ENCODE results near the gene C1GALT1C1.
A peak's percentile ranks its signal among the peaks of the same experiment; 100 is the strongest.
"Not testable (repeated sequence)": the region's sequence is repeated elsewhere in the genome, so short reads cannot be mapped to it uniquely, and the experiment has no call there.

Gene C1GALT1C1

DNA sequence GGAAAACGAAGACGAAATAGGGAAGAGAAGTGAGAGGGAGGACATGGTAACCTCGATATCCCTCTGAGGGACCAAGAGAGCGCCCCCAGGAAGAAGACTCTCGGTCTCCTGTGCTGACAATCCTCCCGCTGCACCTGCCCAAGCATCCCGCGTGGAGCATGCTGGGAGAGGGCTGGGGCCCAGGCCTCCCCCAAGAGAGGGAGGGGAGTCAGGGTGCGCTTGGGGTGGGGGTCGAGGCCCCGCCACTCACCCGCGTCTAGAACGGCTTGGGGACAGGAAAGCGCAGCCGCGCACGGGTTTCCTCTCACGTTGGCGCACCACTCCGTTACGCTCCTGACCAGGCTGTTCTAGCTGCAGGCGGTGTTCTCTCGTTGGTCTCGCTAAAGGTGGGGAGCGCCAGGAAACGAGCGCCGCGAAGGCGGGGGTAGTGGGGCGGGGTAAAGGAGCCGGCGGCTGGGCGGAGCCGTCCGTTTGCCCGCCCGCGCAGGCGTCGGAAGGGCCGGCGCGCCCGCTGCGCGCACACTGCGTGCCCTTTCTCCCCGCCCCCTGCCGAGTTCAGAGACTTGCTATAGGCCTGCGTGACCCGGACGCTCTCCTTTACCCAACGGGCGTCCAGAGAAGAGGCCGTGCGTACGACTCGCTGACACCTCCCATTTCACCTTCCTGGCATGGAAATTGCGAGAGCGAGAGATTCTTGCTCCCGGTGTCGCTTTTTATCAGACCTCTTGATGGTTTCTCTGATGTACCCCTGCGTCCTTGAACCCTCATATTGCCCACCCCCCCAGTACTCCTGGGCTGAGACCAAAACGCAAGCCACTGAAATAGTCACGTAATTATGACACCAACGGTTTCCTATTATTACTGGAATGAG lies at the start of gene C1GALT1C1:
TSS of gene C1GALT1C1 (minus strand) at position 388 of the 871 bp plus-strand sequence. CDS start 2,888 bp downstream, outside the sequence.
- peak; percentile 94 for DNase-seq

DNA sequence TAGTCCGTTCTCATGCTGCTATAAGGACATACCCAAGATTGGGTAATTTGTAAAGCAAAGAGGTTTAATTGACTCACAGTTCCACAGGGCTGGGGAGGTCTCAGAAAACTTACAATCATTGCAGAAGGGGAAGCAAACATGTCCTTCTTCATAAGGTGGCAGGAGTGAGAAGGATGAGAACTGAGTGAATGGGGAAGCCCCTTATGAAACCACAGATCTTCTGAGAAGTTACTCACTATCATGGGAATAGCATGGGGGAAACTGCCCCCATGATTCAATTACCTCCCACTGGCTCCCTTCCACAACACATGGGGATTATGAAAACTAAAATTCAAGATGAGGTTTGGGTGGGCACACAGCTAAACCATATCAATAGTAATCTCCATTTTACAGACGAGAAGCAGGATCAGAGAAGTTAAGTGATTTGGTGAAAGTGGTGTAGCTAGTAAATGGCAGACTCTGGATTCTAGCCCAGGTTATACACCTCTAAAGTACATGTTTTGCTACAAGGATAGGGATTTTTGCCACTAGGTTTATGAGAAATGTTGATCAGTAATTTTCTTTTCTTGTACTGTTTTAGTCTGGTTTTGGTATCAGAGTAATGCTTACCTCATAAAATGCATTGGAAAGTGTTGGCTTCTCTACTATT lies 47.3 kb upstream of the C1GALT1C1 start:
- no peak for DNase-seq

DNA sequence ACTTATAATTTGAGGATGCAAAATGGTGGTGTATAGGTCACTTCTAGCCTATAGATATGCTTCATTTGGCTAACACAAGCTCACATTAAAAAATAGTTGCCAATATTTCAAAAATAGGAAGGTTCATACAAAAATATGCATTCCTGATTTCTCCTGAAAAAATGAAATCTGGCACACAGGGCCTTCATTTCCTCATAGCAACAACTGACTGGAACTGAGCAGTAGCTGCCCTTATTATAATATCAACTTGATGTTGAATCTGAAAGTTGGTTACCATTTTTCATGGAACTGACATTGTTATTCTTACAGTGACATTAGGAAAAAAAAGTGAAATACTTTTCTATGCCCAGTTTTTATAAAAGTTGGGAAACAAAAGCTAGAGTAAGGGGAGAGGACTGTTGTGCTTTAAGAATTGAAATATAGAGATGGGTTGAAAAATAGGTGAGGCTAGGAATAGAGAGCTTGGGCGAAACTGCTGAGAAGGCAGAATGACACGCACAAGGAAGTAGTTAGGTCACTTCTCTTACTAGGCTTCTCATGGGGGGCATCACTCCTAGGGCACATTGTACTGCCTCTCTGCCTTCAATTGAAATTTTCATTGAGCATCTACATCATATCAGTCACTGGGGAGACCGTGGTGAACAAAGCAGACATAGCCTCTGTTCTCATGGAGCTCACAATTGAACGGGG lies 43.1 kb upstream of the C1GALT1C1 start:
- DNase-seq, result no peak

GRCh38 chrX:120672389-120672788 lies 42.5 kb upstream of the C1GALT1C1 start:
- no peak for DNase-seq

DNA sequence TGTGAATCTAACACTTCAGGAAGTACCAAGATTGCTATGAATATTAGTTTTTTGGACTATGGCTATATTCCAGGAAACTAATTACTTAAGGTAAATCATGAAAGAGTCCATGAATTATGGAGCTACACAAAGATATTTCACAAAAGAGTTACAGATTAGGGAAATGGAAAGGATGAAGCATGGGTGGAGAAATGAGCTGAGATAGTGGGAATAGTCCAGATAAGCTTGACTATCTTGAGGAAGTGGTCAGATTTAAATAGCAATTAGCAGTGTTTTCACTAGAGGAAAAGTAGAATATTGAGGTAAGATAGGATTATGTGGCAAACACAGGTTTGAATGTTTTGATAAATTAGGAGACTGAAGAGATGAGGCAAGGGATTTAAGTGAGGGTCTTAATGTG lies 42.1 kb upstream of the C1GALT1C1 start:
- no peak for DNase-seq

DNA sequence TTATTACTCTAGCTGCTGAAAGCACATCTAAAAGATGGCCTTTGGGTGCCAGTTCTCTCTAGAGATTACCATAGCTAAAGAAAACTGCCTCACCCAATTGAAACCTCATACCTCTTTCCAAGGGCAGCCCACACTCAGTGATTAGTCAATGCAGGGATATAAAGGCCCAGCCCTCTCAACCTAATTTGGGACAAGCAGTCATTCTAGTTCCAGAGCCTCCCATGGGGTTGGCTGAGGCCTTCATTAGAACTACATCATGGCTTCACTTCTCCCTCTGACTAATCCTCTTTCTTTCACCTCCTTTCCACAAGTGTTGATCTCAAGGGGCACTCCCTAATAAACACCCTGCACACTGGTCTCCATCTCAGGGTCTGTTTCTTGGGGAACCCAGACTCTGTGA lies 38.5 kb upstream of the C1GALT1C1 start:
- DNase-seq, result no peak

- not testable (repeated sequence) for DNase-seq
Observed at GRCh38 chrX:120664535-120664934, 34.7 kb upstream of the C1GALT1C1 start.

DNA sequence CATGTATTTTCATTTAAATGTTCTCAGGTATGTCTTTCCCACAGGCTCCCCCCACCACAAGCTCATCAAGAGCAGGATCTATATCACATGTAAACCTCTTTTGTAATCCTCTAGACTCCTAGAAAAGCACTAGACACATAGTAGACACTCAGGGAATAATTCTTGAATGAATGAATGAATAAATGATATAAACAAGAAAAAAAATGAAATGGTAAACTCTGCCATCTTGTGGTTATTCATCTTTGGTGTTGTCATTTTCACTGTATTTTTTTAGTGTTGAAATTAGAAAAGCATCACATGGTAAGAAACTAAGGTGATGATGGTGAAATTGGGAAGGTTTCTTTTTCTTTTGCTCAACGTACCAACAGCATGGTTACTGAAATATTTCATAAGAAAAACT lies 34.2 kb upstream of the C1GALT1C1 start:
- DNase-seq, result no peak

DNA sequence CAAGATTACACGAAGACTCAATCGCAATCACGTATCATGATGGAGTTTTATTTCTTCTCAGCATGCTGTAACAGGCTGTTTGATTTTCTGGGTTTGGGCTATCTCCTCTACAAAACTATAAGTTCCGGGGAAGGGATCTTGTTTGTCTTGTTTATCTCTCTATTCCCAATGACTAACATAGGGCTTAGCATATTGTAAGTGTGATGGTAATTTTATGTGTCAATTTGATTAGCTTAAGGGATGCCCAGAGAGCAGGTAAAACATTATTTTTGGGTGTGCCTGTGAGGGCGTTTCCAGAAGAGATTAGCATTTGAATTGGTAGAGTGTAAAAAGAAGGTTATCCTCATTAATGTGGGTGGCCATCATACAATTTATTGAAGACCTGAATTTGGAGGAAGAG lies 32.8 kb upstream of the C1GALT1C1 start:
- no peak for DNase-seq

DNA sequence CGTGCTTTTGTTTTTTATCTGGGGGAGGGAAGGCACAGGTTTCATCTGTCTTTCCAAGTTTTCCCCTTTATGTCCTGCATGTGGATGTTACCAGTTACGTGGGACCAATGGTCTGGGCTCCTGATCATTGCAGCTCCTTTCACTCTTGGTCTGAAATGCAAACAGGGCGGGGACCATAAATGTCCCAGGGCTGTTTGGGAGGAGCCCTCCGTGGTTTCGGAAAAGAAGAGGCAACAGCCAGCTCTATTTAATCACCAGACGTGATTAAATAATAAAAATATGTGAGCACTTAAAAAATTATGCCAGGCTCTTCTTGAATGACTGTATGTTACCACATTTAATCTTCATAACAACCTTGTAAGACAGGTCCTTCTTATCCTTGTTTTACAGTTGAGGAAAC lies 30.8 kb upstream of the C1GALT1C1 start:
- no peak for DNase-seq

- DNase-seq, result no peak
Observed at GRCh38 chrX:120653000-120653399, 23.1 kb upstream of the C1GALT1C1 start.

DNA sequence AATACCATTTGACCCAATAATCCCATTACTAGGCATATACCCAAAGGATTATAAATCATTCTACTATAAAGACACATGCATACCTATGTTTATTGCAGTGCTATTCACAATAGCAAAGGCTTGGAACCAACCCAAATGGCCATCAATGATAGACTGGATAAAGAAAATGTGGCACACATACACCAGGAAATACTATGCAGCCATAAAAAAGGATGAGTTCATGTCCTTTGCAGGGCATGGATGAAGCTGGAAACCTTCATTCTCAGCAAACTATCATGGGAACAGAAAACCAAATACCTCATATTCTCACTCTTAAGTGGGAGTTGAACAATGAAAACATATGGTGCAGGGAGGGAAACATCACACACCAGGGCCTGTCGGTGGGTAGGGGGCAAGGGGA lies 22.4 kb upstream of the C1GALT1C1 start:
- DNase-seq, result not testable (repeated sequence)

GRCh38 chrX:120647127-120647526 lies 17.3 kb upstream of the C1GALT1C1 start:
- DNase-seq, result no peak

DNA sequence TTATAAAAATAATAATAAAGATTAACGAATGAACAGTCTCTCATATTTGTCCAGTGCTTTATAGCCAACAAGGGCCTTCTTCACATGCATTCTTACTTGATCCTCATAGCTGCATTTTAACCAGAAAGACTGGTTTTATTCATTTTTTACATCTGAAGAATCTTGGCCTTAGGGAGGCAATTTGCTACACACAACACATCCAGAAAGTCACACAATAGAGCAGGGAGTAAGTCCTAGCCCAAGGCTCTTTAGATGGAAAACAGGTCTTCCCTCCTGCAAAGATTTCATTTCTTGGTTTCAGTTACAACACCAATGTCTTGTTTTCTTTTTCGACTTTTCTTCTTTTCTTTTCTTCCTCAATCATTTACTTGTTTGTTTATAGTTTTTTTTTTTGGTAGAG lies 13.0 kb upstream of the C1GALT1C1 start:
- no peak for DNase-seq

GRCh38 chrX:120638619-120639018 lies 8.8 kb upstream of the C1GALT1C1 start:
- DNase-seq, result no peak

DNA sequence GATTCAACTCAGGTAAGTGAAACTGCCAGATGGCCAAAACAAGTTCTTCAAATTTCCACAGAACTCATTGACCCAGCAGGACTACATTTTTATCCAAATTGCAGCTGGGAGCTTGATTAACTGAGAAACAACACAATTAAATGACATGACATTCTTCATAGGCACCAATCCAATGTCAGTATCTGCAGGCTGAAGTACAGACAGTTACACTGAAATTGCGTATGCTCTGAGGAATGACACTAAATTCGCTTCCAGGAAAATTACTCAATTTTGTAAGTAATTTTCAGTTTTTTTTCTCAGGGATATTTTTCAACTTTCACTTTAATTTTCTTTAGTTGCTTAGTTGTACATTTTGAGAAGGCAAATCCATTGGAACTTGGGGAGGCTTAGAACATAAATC lies 4.5 kb downstream of the C1GALT1C1 start:
- no peak for DNase-seq

- DNase-seq, result no peak
Observed at GRCh38 chrX:120617996-120618630, 11.7 kb downstream of the C1GALT1C1 start.

GRCh38 chrX:120614816-120615215 lies 15.0 kb downstream of the C1GALT1C1 start:
- no peak for DNase-seq

DNA sequence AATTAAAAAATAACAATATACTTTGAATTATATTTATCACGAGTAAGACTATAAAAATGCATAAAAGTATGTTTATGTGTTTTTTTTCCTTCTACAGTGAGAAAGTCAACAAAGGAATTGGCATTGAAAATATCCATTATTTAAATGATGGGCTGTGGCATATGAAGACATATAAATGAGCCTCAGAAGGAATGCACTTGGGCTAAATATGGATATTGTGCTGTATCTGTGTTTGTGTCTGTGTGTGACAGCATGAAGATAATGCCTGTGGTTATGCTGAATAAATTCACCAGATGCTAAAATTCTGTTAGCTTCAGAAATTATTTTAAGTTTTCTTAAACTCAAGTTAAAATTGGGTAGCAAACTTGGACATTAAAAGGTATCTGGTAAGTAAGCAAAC lies 17.8 kb downstream of the C1GALT1C1 start:
- DNase-seq, result no peak

DNA sequence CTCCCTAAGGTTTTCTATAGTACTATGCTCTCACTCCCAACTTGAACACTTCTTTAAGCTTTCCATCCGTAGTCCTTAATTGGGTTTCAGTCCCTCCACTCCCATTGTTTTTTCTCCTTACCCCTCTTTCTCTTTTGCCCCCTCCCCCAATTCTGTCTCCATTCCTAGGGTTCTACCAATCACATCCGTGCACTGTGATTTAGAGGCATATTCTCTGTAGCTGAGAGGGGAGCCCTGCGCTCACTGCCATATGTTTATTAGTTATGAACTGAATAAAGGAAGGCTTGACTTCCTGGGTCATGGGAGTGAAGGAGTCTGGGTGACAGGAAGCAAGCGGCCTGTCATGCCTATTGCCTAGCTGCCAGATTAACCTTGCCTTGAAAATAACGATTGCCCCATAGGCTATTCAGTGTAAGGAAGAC lies 25.5 kb downstream of the C1GALT1C1 start:
- DNase-seq, result peak; percentile 16

GRCh38 chrX:120603707-120604360 lies 26.0 kb downstream of the C1GALT1C1 start, which contains the start of gene MCTS1:
Gene MCTS1, plus strand, starts transcription at chrX:120604101. Its CDS starts 136 bp downstream, at chrX:120604237.
- peak; percentile 87 for DNase-seq

- DNase-seq, result no peak
Observed at GRCh38 chrX:120585702-120586101, 44.2 kb downstream of the C1GALT1C1 start.
